Activated CD4-positive, alpha-beta T cell treated with anti-CD3 and anti-CD28 coated beads, Interleukin-2, amount 50 U/mL, for 24 hours (primary cell): Measurements from ENCODE around the gene HECTD3.

Experiments
- DNase-seq, 2 donors: peaks; one replicate each; pipeline ENCODE4 v3.0.0-alpha.2; 2020; ENCODE audit warnings: low read depth in 1 of 2, low spot score in 1 of 2

The HECTD3 gene

DNA sequence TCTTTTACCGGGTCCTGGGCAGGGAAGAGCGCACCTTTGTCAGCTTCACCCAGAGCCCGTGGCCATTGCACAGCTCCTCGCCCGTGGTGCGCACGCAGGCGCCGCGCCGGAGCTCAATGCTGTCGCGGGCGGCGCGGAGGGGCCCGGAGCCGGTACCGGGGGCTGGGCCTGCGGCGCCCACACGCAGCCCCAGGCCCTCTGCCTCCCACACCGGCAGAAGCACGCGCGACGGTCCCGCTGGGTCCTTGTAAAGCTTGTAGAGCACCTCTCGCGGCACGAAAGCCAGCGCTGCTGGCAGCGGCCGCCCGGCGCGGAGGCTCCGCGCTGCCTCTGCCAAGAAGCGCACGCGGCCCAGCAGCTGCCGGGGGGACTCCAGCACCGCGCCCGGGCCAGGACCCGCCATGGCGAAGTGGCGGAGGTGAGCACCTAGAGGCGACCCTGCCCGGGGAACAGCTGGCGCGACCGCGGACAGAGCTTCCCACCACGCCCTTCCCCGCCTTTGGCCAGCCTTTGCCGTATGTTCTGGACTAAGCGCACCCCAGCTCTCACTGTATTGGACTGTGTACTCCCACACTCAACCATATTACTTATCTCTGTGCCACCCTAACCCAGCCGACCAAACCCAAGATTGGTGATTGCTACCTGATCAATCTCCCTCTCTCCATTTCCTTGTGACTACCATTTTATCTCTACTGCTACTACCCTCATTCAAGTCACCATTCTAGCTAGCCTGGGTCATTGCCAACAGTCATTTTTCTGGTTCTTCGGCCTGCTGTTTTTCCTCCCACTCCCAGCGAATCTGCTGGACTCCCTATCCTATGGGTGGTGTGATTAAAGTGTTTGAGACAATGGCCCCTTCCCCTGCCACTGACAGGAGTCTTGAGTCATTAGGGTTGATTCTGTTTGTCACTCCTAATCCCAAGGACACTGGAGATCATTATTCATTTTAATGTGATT lies at the start of gene HECTD3:
Gene HECTD3, minus strand, starts transcription at position 470 of the 957 bp plus-strand sequence. Its CDS starts 67 bp downstream, at position 403.
- peak; percentile 39 to 56 for DNase-seq

DNA sequence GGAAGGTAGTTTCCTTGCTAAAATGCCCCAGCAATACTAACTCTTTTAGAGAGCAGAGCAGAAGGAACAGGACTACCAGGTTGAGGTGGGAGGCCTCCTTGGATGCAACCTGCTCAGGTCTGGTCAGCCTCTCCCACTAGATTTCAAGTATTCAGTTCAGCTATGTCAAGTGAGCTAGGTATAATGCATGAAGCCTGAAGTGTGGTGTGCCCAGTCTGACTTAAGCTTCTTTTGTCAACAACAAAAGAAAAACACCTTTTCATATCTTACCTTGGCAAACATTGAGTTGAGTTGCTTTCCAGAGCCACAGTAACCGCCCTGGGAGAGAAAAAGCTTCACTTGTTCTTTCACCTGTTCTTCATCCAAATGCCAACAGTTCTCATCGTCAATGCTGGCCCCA lies 48.7 kb upstream of the HECTD3 start:
- no peak for DNase-seq

DNA sequence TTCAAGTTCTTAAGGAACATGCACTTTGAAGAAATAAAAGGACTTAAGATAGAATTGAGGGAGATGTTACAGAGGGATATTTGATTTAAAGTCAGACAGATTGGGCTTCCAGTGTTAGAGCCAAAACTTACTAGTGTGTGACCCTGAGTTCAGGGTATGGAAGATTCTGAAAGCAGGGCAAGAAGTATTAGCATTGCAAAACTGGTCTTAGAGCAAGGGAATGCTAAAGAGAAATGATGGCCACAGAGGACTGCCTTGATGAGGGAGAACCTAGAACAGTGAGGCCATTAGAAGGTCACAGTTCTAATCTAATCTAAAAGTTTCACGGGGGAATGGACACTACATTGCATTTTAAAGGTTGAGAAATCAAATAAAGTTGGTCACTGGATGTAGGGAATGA lies 46.4 kb upstream of the HECTD3 start:
- DNase-seq, result no peak

DNA sequence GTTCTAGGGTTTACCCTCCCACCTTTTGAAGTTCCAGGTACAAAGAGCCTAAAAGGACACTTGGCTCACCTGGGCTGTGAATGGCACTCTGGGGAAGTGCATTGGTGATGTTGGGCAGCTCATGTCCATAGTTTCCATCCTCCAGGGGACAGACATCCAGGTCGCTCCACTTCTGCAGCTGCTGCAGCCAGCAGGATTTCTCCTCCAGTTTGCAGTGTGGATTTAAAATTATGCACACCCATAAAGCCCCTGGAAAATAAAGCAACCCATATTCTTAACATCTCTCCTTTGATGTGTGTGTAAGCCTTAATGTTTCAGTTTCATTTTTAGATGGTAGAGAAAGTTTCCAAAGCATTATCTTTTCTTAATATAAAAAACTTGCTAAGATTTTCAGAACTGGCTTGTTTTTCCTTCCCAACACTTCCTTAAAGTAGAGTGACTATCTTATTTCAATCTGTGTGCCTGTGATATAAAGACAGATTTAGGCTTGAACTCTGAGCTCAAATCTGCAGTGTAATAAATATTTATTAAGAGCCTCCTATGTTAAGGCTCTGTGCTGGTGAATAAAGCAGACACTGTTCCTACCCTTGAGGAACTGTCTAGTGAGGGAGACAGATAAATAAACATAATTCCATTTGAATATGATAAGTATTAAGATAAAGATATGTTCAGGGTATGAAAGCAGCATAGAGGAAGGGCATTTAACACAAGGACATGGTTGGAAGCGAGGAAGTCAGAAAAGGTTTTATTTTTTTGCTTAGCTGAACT lies 40.1 kb upstream of the HECTD3 start:
- DNase-seq, result no peak

DNA sequence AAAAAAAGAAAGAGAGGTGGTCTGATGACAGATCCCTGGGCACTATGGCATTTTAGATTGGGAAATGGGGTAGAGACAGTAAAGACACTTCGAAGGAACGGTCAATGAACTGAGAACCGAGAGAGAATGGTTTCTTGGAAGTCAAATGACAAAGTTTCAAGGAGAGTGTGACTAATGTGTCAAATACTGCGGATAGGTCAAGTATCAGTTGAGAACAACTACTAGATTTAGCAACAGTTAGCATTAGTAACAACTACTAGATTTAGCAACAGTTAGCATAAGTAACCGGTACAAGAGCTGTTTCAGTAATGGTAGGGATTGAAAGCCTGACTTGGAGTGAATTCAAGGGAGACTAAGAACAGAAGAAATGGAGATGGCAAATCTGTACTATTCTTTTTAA lies 35.9 kb upstream of the HECTD3 start:
- no peak for DNase-seq

DNA sequence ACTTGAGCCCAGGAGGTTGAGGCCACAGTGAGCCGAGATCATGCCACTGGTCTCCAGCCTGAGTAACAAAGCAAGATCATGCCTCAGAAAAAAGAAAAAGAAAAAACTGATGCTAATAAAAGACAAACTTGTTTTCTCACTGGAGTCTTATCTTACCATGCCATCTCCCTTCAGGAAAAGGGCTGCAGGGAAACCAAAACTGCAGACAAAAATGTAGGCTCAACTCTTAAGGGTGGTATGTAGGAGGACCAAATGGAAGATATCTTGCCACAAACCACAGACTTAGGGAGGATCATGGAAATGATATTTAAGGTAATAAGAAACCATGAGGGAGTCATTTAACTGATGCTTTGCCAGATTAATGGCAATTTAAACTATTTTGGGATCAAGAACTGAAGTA lies 33.8 kb upstream of the HECTD3 start:
- no peak for DNase-seq

DNA sequence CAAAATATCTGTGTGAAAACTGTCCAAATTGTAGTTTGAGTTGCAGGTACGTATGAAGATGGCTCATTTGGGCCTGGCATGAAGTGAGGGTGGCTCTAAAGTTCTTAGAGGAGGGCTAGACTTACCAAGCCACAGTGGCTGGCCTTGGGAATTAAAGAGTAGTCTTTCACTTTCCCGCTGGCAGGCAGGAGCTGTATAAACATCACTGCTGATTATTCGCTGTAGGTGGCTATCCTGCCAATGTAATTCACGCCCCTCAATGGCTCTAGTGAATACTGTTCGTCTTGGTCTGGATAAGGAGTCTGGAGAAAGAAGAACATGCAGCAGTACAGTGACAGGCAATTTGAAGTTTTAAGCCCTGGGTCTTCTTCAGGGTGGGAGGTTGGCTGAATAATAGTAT lies 32.0 kb upstream of the HECTD3 start:
- no peak for DNase-seq

DNA sequence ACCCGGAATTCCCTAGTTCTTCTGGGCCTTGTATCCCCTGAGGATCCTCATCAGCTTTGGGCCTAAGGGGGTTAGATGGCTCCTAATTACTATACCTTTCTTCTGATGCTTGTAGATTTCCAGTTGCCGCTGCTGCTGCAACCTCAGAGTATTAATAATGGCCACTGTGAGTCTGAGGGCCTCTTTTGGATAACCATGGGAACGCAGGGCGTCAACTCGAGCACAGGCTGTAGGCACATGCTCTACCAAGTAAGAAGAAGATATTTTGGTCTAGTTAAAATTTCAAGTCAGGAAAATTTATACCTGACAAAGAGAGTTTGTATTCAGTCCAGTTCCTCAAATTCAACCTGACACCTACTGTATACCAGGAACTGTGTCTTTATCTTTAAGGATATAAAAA lies 29.2 kb upstream of the HECTD3 start:
- DNase-seq, result no peak

DNA sequence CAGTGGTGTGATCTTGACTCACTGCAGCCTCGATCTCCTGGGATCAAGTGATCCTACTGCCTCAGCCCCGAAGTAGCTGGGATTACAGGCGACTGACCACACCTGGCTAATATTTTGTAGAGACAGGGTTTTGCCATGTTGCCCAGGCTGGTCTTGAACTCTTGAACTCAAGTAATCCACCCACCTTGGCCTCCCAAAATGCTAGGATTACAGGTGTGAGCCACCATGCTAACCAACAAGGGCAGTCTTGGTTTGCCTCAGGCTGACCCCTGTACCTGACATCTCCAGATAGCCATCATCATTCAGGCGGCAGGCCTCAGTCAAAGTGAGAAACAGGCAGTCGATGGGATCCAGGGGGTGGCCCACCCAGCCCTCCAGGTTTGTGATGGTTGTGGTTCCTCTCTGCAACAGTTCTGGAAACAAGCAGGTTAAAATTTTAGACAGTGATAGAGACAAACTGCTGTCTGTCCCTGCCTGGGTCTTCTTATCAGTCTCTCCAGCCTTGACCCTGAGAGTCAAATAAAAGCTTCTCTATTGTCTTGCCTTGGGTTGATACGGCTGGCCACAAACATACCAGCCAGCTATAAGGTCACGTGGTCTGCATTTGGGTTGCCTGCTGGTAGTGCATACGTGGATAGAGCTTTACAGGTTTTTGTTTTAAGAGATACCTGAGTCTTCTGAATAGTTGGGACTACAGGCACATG lies 27.7 kb upstream of the HECTD3 start:
- DNase-seq, result no peak

DNA sequence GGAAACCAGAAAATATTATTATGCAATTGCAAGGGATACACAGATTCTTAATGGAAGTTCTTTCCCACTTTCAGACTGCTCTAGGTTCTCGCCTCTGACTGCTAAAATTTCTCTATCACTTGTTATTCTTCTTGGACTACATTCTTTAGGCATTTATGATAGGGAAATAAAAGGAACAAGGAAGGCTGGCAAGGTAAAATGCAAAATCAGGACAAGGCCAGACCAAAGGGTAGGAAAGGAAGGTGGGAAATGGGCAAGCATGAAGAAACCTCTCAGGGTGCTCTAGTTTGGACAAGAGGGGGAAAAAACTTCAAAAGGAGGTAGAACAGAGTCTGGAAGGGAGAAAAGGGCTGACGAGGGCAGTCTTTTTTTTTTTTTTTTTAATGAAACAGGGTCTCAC lies 27.1 kb upstream of the HECTD3 start:
- DNase-seq, result no peak

DNA sequence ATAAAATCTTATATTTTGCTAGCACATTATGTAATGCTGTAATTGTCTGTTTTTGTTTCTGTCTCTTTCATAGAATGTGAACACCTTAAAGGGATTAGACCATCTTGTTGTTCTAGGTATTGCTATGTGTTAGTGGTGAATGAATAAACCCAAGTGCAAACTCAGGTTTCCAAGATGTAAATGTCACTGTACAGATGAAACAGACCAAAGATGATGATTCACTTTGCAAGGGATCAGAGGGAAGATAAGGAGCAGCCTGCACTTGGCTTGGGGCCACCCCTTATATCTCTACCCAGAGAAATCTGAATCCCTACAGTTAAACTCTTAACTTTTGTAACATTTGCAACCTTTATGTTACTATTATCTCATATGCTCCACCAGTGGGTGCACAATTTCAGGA lies 26.3 kb upstream of the HECTD3 start:
- no peak for DNase-seq

DNA sequence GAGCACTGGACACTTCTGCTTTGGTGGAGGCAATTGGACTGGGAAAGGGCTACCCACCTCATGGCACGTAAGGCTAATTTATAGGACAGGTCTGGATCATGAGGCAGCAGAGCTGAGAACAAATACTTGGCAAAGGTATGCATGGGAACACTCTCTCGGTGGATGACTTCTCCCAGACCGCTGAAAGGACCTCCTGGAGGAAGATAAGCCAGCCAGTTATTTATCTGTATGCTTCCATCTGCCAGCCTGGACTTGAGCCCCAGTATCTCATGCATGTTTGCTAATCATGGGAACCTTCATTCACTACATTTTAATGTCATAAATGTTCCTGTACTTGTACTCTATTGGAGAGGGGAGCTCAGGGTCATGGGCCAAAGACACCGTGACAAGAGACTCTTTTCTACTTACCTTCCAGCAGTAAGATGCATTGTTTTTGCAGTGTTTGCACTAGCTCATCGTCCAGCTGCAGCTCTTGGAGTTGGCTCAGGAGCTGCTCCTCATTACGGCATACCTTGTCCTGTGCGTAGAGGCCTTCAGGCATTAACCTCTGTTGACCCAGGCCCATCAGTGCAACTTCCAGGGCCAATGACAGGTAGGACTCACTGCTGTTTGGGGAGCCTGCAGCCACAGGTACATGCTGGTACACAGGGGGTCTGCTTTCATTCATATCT lies 24.6 kb upstream of the HECTD3 start:
- DNase-seq, result no peak

DNA sequence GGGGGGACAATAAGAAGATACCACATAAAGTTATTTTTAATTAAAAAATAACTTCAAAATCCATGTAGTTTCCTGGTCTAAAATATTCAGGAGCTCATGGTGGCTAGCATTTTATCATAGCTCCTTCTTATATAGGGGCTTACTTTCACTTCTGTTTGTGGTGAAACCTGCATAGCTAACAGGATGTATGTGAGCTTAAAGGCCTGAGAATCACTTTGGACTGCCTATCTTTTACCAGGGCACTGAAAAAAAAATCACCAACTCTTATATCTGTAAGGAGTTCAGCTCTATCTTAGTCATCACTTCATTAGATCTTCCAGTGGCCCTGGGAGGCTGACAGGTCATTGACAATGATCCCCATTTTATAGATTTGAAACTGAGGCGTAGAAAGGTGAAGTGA lies 22.2 kb upstream of the HECTD3 start:
- DNase-seq, result no peak

DNA sequence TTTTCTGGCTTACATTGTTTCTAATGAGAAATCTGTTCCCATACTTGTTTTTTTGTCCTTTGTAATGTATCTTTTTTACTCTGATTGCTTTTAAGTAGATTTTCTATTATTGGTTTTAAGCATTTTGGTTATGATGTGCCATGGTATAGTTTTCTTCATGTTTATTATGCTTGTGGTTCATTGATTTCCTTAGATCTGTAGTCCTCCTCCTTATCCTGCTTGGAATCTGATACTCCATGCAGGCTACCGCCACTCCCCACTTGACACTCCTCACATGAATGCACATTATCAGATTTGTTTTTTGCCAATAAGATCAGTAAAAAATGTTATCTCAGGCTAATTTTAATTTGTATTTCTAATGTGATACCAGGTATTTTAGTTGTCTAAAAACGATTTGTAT lies 21.7 kb upstream of the HECTD3 start:
- no peak for DNase-seq

DNA sequence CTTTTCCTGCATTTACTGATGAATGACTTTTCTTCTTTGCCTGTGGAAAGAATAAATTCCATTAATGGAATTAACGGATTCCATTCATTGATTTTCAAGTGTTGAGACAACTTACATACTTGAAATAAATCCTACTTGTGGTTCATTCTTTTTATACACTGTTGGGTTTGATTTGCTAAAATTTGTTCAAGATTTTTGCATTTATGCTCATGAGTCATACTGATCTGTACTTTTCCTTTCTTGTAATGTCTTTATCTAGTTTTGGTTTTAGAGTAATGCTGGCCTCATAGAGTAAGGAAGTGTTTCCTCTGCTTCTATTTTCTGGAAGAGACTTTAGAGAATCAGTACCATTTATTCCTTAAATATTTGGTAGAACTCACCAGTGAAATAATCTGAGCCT lies 15.3 kb upstream of the HECTD3 start:
- DNase-seq, result no peak

DNA sequence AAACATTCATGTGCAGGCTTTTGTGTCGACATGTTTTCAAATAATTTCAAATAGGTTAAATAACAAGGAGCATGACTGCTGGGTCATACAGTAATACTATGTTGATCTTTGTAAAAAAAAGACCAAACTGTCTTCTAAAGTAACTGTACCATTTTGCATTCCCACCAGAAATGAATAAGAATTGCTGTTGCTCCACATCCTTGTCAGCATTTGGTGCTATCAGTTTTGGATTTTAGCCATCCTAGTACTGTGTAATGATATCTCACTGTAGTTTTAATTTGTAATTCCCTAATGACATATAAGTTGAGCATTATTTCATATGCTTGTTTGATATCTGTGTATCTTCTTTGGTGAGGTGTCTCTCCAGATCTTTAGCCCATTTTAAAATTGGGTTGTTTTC lies 12.5 kb upstream of the HECTD3 start:
- DNase-seq, result no peak

DNA sequence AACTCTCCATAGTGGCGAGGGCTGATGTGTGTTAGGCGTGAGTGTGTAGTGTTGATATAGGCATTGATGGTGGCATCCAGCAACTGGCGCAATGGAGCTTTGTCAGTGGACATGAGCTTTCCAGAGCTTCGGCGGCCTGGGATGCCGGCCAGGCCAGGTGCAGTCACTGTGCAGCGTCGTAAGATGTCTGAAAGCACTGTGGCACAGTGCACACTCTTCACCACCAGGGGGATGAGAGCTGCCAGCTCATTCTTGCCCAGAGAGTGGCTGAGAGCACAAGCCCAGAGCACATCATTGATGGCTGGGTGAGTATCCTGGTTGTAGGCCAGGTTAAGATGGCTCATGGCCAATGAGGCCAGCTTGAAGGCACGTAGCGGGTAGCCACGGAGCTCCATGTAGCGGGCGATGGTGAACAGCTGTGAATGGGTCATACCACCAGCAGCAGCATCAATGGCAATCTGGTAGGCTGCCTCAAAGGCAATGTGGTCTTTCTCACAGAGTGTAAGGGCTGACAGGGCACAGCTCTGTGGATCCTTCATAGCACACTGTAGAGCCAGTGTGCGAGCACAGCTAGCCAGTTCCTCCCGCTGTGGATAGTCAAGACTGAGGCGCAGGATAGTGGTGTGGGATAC lies 7.6 kb upstream of the HECTD3 start:
- DNase-seq, result peak; percentile 30 to 63

DNA sequence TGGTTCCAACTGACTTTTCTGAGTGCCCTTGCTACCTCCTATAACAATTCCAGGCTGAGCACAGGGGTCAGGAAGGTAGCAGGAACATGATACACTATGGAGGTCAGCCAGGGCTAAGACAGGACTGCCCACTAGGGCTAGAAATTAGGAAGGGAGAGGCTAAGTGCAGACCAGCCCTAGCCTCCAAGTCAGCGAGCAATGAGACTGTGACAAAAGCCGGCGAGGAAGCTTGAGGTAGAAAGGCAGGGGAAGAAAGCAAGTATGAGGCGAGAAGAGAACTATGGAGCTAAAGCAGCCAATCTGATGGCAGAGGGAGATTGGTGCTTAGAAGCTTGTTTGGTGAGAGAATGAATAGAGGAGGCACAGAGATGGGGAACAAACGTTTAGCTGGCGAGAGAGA lies 5.6 kb upstream of the HECTD3 start:
- DNase-seq, result no peak

DNA sequence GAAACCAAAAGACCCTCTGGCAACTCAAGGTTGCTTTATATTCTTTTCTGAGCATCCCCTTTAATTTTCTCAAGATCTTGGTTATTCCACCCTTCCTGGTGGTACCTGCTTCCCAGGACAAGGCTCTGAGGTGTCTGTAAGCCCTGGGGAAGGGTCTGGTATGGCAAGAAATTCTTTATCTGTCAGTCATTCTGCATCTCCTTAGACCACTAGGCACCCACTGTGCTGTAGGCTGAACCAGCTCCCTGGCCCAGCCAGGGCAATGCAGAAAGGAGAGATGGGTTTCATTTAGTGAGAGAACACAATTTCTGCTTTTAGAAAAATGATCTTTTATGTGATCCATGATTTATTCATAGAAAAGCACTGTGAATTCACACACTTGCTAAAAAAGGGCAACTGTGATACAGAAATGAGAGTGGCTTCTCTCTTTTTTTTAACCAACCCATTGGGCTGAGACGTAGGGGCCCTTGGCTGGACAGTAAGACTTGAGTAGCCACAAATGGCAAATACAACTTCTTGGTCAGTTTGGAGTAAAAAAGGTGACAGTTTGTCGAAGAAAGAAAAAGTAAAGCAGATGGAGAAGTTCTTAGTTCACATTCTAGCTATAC lies 5.1 kb upstream of the HECTD3 start:
- DNase-seq, result no peak

DNA sequence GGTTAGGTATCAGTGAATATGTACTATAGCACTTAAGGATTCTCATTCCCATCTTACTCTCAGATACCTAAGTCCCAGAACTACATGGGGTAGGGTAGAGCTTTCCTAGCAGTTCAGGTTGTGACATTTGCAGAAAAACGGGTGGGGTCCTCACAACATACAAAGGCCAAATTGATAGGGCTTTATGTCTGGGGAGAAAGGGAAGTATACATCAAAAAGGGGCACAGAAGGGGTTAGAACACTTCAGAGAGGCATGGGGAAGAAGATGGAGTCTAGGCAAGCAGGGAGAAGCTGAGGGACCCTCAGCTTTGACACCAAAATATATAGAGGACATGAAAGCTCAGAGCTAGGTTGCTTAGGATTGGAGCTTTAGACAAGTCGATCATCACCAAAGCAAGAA lies 4.6 kb upstream of the HECTD3 start:
- no peak for DNase-seq
